Right atrium auricular region (tissue), 2 donors: ENCODE data around the gene ZNF488. TPM values are rescaled to one million over a fixed set of nuclear protein-coding genes. Genes with fewer than 3 reads are reported as not detected.
A peak's percentile ranks its signal among the peaks of the same experiment; 100 is the strongest.

ENCODE experiments used
- DNase-seq: peaks from one replicate; pipeline ENCODE4 v3.0.0-alpha.2; 2019; ENCODE audit warnings: low spot score
- H3K27ac ChIP-seq, 2 donors: fragments of 200-600 bp; sonication (generic); 1 replicate in 1 of 2; 2 replicates in 1 of 2; pipeline ENCODE4 v1.5.1; 2016 to 2019
- H3K27me3 ChIP-seq, 2 donors: fragments of 200-600 bp; sonication (generic); one replicate each; pipeline versions ENCODE4 v1.5.1 to v1.6.0; 2017 to 2019
- H3K36me3 ChIP-seq: fragments of 200-600 bp; sonication (generic); one replicate; pipeline ENCODE4 v1.5.1; 2016
- H3K4me1 ChIP-seq, 2 donors: fragments of 200-600 bp; sonication (generic); one replicate each; pipeline versions ENCODE4 v1.5.1 to v1.6.0; 2017 to 2019
- H3K4me3 ChIP-seq, 2 donors: fragments of 200-600 bp; sonication (generic); 1 replicate in 1 of 2; 2 replicates in 1 of 2; pipeline ENCODE4 v1.5.1; 2017 to 2019; ENCODE audit warnings: mild to moderate bottlenecking in 1 of 2, moderate library complexity in 1 of 2
- H3K9me3 ChIP-seq, 2 donors: fragments of 200-600 bp; sonication (generic); one replicate each; pipeline ENCODE4 v1.5.1; 2019
- CTCF ChIP-seq, 2 donors: fragments of 200-600 bp; sonication (generic); IDR thresholded peaks; one replicate each; pipeline ENCODE4 v1.5.1; 2019; ENCODE audit warnings: antibody characterized with exemption in 2 of 2
- total RNA-seq, 2 donors: library from RNA; depleted of rRNA; stranded (reverse); fragments of >200 nt; gene quantifications; one replicate each; pipeline ENCODE4 v1.1.0, GENCODE V29; 2016

Gene ZNF488
- total RNA-seq, 2 donors from 2014 or later: not detected

GRCh38 chr10:47412177-47412730 is 28.2 kb upstream of the ZNF488 start:
- Histone ChIP-seq H3K9me3 (no peaks in the 10 kb centered on the region), H3K36me3 (no peaks in the 10 kb centered on the region), H3K27ac (no peak overlapping the region), H3K4me3 (no peak overlapping the region), H3K27me3 (no peaks in the 10 kb centered on the region), H3K4me1 (no peaks in the 10 kb centered on the region)
- TF ChIP-seq CTCF (IDR thresholded peaks at IDR 0.05): no peak
- peak; percentile 47 for DNase-seq

- no peak overlapping the region for H3K27ac ChIP-seq
- no peak for DNase-seq
- no peaks in the 10 kb centered on the region for H3K4me1 ChIP-seq
- no peak overlapping the region for H3K4me3 ChIP-seq
- no peak for TF ChIP-seq CTCF (IDR thresholded peaks at IDR 0.05)
- no peaks in the 10 kb centered on the region for H3K36me3 ChIP-seq
- no peaks in the 10 kb centered on the region for H3K27me3 ChIP-seq
- no peaks in the 10 kb centered on the region for H3K9me3 ChIP-seq
Measured at GRCh38 chr10:47410862-47411261, 26.8 kb upstream of the ZNF488 start.

- H3K27ac ChIP-seq: no peak overlapping the region
- H3K36me3 ChIP-seq: no peaks in the 10 kb centered on the region
- no peaks in the 10 kb centered on the region for H3K4me1 ChIP-seq
- H3K9me3 ChIP-seq: no peaks in the 10 kb centered on the region
- DNase-seq: no peak
- H3K27me3 ChIP-seq: no peaks in the 10 kb centered on the region
- no peak for TF ChIP-seq CTCF (IDR thresholded peaks at IDR 0.05)
- no peak overlapping the region for H3K4me3 ChIP-seq
Measured at GRCh38 chr10:47410271-47410670, 26.2 kb upstream of the ZNF488 start.

GRCh38 chr10:47409866-47410256 is 25.8 kb upstream of the ZNF488 start:
- Histone ChIP-seq H3K4me1 (no peaks in the 10 kb centered on the region), H3K27me3 (no peaks in the 10 kb centered on the region), H3K36me3 (no peaks in the 10 kb centered on the region), H3K9me3 (no peaks in the 10 kb centered on the region), H3K4me3 (no peak overlapping the region), H3K27ac (no peak overlapping the region)
- no peak for DNase-seq
- no peak for TF ChIP-seq CTCF (IDR thresholded peaks at IDR 0.05)

- no peak for TF ChIP-seq CTCF (IDR thresholded peaks at IDR 0.05)
- no peak overlapping the region for H3K27ac ChIP-seq
- no peak for DNase-seq
- H3K4me1 ChIP-seq: no peaks in the 10 kb centered on the region
- no peak overlapping the region for H3K4me3 ChIP-seq
- H3K9me3 ChIP-seq: no peaks in the 10 kb centered on the region
- H3K27me3 ChIP-seq: no peaks in the 10 kb centered on the region
- no peaks in the 10 kb centered on the region for H3K36me3 ChIP-seq
Measured at GRCh38 chr10:47409171-47409865, 25.2 kb upstream of the ZNF488 start.

- H3K27ac ChIP-seq: no peak overlapping the region
- H3K36me3 ChIP-seq: no peaks in the 10 kb centered on the region
- peaks cover 0 to 4% of the 10 kb centered on the region in 2 donors for H3K4me1 ChIP-seq
Measured at GRCh38 chr10:47408606-47409005, 24.5 kb upstream of the ZNF488 start.

More at GRCh38 chr10:47408606-47409005, 24.5 kb upstream of the ZNF488 start:
- DNase-seq: no peak
- TF ChIP-seq CTCF (IDR thresholded peaks at IDR 0.05): no peak
- Histone ChIP-seq H3K27me3 (no peaks in the 10 kb centered on the region), H3K4me3 (no peak overlapping the region), H3K9me3 (no peaks in the 10 kb centered on the region)
